OCI-LY3 (cell line): ENCODE measurements around the gene KDM3B.
"Not testable (repeated sequence)": the region's sequence is repeated elsewhere in the genome, so short reads cannot be mapped to it uniquely, and the experiment has no call there.

Experiments
- CTCF ChIP-seq: fragments of 200-600, 300-600 bp; sonication (generic); IDR thresholded peaks from 2 replicates; pipeline ENCODE4 v1.5.1; 2014; ENCODE audit warnings: antibody characterized with exemption, low read length, low read depth
- EZH2phosphoT487 ChIP-seq: fragments of 200-600 bp; shearing (Covaris generic); IDR thresholded peaks from 2 replicates; pipeline ENCODE4 v1.6.1; 2018; ENCODE audit warnings: antibody characterized with exemption, mixed run types, low read depth

DNA sequence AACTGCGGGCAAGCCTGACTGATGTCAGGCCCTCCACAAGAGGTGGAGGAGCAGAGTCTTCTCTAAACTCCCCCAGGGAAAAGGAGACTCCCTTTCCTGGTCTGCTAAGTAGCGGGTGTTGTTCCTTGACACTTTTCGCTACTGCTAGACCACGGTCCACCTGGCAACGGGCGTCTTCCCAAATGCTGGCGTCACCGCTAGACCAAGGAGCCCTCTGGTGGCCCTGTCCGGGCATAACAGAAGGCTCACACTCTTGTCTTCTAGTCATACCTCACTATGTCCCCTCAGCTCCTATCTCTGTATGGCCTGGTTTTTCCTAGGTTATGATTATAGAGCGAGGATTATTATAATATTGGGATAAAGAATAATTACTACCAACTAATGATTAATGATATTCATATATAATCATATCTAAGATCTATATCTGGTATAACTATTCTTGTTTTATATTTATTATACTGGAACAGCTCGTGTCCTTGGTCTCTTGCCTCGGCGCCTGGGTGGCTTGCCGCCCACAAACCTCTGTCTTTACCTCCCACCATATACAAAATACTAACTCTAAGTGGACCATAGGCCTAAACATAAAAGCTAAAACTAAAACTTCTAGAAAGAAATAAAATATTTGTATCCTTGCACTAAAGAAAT, 58.6 kb downstream of the KDM3B start:
- TF ChIP-seq CTCF: peak; percentile 32
- not testable (repeated sequence) for TF ChIP-seq EZH2phosphoT487
